ENCODE data around the gene ALDH18A1.

DNA sequence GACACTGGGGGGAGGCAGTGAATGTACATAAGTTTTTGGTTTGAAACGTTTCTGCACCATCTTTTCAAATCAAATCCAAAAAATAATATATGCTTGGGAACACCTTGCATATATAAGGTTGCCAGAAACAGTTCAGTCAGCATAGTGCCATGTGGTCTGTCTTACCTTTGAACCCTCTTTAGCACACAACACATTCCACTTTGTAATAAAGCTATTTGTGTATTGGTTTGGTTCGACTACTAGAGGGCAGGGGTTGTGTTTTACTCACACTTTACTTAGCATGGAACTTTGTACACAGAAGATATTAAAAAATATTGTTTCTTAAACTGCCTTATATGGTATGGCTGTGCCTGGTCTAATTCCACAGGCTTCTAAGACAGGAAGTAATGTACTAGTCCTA lies 43.2 kb downstream of the ALDH18A1 start:
- TF ChIP-seq, protein P1, sequence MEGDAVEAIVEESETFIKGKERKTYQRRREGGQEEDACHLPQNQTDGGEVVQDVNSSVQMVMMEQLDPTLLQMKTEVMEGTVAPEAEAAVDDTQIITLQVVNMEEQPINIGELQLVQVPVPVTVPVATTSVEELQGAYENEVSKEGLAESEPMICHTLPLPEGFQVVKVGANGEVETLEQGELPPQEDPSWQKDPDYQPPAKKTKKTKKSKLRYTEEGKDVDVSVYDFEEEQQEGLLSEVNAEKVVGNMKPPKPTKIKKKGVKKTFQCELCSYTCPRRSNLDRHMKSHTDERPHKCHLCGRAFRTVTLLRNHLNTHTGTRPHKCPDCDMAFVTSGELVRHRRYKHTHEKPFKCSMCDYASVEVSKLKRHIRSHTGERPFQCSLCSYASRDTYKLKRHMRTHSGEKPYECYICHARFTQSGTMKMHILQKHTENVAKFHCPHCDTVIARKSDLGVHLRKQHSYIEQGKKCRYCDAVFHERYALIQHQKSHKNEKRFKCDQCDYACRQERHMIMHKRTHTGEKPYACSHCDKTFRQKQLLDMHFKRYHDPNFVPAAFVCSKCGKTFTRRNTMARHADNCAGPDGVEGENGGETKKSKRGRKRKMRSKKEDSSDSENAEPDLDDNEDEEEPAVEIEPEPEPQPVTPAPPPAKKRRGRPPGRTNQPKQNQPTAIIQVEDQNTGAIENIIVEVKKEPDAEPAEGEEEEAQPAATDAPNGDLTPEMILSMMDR (conservative IDR thresholded peaks at IDR 0.05; ENCODE audit: low read length), result no peak
- TF ChIP-seq EZH2phosphoT487 (IDR thresholded peaks at IDR 0.05; ENCODE audit: borderline replicate concordance, low read depth, low read length), result no peak

All from OCI-LY7 (cell line).